Stimulated activated CD8-positive, alpha-beta memory T cell treated with anti-CD3 and anti-CD28 coated beads, Interleukin-7, amount 100 ng/mL, for 1 hour (primary cell): Measurements from ENCODE around the gene ORAI3.

Experiments used
- DNase-seq, 2 donors: peaks; one replicate each; pipeline ENCODE4 v3.0.0-alpha.2; 2020; ENCODE audit warnings: low read depth in 2 of 2

Gene ORAI3

DNA sequence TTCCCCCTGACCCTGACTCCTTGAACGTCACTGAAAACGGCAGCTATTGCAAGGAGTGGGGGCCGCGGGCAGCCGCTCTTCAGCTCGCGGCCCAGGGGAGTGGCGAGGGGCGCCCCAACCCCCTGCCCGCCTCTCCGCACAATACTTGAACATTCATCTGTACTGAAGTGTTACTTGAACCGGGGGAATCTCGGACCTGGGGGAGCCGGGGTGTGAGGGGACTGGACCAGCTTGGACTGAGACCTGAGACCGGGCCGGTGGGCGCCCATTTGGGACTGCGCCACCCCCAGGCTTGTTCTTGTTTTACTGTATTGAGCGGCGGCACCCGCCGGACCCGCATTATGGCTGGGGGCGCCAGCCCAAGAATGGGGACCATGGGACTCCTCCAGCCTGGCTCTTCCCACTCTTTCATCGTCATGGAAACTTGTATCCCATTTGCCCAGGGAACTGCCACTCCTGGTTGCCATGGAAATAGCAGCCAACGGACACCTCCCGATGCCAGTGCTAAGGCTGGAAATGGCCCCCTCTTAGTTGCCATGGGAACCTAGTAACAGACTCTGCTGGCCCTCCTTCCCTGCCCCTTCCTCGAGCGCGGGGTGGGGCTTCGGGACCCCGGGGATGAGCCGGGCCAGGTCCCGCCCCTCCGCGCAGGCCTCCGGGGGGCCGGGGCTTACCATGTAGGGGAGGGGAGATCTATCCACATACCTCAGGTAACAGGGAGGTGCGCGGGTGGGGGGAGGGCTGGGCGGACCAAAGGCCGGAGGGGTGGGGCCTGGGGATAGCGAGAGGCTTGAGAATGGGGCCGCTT, 805 bp upstream of the ORAI3 start:
- DNase-seq = no peak

- DNase-seq = peak in 1 of 2 donors; percentile 12
These were observed 1.0 kb downstream of the ORAI3 start for GRCh38 chr16:30949650-30950515.

DNA sequence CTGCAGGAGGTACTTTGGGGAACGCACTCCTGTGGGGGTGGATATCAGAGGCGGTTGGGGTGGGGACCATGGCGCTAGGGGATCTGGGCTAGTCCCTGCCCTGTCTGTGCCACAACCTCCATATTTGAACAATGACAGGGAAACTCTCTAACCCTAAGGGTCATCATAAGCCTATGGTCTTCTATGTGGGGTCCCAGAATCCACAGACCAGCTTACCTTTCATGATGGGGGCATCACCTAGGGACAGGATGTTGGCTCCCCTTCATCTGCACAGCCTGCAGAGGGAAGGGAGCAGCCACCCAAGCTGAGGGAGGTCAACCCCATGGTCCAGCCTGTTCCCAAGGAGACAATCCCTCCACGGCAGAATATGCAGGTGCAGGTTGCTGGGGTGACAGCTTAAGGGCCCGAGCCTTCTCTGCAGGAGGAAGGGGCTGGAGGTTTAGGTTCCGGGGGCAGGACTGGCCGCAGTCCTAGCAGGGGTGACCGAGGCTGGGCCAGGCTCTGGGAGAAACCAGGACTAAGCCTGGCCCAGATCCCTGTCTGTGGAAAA, 1.7 kb downstream of the ORAI3 start:
- DNase-seq = no peak

GRCh38 chr16:30951193-30951592, 2.3 kb downstream of the ORAI3 start:
- DNase-seq = no peak

DNA sequence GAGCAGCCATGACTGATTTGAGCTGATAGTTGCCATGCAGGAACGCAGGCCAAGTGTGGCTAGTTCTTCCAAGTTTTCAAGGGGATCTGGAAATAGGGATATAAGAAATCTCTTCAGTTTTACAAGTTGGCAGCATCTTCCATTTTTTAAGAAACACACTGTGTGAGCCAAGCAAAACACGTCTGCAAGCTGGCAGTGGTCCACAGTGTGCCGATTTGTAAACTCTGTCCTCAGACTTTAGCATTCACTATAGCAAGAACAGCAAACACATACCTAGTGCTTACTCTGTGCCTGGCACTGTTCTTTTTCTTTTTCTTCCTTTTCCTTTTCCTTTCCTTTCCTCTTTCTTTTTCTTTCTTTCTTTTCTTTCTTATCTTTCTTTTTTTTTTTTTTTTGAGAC, 2.9 kb downstream of the ORAI3 start:
- no peak for DNase-seq

DNA sequence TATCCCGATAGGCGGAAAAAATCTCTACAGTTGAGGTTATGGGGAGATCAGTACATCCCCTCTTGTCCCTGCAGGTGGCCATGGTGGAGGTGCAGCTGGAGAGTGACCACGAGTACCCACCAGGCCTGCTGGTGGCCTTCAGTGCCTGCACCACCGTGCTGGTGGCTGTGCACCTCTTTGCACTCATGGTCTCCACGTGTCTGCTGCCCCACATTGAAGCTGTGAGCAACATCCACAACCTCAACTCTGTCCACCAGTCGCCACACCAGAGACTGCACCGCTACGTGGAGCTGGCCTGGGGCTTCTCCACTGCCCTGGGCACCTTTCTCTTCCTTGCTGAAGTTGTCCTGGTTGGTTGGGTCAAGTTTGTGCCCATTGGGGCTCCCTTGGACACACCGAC, 4.2 kb downstream of the ORAI3 start:
- no peak for DNase-seq

DNA sequence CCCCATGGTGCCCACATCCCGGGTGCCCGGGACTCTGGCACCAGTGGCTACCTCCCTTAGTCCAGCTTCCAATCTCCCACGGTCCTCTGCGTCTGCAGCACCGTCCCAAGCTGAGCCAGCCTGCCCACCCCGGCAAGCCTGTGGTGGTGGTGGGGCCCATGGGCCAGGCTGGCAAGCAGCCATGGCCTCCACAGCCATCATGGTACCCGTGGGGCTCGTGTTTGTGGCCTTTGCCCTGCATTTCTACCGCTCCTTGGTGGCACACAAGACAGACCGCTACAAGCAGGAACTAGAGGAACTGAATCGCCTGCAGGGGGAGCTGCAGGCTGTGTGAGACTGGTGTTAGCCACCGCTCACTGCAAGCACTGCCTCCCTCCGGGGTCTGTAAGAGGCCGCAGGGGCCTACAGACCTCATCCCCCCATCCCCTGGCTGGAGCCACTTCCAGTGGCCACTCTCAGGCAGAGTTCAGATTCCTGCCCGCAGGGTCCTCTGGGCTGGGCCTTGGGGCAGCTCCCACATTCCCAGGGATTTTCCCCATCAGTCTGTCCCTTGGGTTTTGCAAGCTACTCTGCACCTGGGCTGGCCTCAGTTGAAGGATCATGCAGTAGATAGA, 4.8 kb downstream of the ORAI3 start:
- DNase-seq = peak; percentile 19 to 38

- DNase-seq = no peak
These were observed 6.1 kb downstream of the ORAI3 start for GRCh38 chr16:30954993-30955392.

GRCh38 chr16:30956601-30957455, 8.0 kb downstream of the ORAI3 start:
- peak; percentile 68 to 79 for DNase-seq

DNA sequence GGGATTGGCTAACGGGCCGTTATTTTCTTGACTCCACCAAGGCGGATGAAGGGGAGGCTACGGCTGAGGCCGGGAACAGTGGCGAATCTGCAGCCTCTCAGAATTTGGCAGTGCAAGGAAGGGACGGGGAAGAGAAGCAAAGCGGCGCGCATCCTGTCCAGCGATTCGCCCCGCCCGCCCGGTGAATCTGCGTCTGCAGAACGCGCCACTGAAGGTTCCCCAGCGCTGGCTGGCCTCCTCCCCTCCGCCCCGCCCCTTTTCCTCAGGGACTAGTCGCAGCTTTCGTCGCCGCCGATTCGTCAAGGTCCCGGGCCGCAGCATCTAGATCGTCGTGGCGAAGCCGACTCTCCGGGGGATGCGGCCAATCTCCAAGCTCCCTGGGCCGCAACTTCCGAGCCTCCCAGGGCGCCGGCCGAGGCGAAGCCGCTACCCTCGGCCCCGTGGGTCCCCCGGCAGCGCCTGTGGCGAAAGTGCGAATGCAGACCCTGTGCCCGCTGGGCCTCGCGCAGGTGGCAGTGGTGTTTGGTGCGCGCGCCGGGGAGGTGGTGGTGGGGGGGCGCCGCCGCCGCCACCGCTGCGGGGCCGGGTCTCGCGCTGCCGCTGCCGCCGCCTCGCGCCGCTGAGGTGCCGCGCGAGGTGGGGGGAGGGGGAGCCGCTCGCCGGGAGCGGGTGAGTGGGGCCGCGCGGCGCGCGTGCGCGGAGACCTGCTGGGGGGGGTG, 8.7 kb downstream of the ORAI3 start, which contains the start of gene SETD1A:
Gene SETD1A, plus strand, starts transcription at position 299 of the 719 bp plus-strand sequence. CDS start 978 bp downstream, outside the sequence.
- peak; percentile 90 to 95 for DNase-seq

GRCh38 chr16:30958175-30959079, 9.6 kb downstream of the ORAI3 start:
- DNase-seq = no peak

- no peak for DNase-seq
These were observed 12.5 kb downstream of the ORAI3 start for GRCh38 chr16:30961384-30961783.

- DNase-seq = no peak
These were observed 15.2 kb downstream of the ORAI3 start for GRCh38 chr16:30963925-30964511.

GRCh38 chr16:30964574-30965226, 15.8 kb downstream of the ORAI3 start:
- DNase-seq = no peak

GRCh38 chr16:30965436-30965835, 16.6 kb downstream of the ORAI3 start:
- DNase-seq = no peak

- no peak for DNase-seq
These were observed 17.3 kb downstream of the ORAI3 start for GRCh38 chr16:30966033-30966619.

DNA sequence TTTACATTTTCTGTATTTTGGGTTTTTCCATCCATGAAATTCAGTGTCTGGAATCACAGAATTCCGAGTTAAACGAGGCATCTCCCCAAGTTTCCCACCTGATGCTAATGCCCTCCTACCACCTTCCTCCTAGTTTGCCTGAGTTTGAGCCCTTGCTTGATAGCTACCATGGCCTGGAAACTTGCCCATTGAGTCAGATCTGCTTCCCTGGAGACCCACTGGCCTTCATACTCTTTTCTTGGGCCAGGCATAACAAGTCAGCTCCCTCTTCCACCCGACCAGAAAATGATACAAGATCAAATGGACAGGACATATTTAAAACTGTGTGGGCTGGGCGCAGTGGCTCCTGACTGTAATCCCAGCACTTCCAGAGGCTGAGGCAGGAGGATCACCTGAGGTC, 18.9 kb downstream of the ORAI3 start:
- no peak for DNase-seq

DNA sequence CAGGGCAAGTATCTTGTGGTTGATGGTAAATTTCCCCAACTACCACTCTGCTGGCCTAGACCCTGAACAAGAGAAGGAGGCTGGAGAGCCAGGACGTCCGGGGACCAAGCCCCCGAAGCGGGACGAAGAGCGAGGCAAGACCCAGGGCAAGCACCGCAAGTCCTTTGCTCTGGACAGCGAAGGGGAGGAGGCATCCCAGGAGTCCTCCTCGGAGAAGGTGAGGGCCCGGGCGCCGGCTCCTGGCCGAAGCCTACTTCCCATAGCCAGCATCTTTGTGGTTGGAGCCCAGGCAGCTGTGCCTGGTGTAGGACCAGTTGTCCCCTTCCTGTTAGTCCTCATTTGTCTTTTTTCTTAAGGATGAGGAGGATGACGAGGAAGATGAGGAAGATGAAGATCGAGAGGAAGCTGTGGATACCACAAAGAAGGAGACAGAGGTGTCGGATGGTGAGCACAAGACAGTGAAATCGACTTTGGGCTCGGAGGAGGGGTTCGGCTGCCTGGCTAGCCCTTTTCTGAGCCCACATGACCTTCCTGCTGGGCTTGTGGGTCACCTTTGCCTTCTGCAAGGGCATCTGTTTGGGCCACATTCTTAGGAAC, 20.5 kb downstream of the ORAI3 start:
- DNase-seq = no peak
